ENCODE measurements around the gene TMEM184B.

GRCh38 chr22:38226853-38227649, 45.8 kb downstream of the TMEM184B start:
- no peak for TF ChIP-seq CTCF (IDR thresholded peaks at IDR 0.05; ENCODE audit: low read depth, low read length, missing input control)
- no peak for TF ChIP-seq REST (IDR thresholded peaks at IDR 0.05)
- TF ChIP-seq RAD21 (IDR thresholded peaks at IDR 0.05), result no peak
- TF ChIP-seq, protein P1, sequence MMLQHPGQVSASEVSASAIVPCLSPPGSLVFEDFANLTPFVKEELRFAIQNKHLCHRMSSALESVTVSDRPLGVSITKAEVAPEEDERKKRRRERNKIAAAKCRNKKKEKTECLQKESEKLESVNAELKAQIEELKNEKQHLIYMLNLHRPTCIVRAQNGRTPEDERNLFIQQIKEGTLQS (IDR thresholded peaks at IDR 0.05), result no peak
- TF ChIP-seq FOXA1 (IDR thresholded peaks at IDR 0.05), result no peak
- no peak for TF ChIP-seq MAX (IDR thresholded peaks at IDR 0.05)
- TF ChIP-seq JUND (IDR thresholded peaks at IDR 0.05), result no peak
- no peak for TF ChIP-seq EGR1 (IDR thresholded peaks at IDR 0.05; ENCODE audit: low read depth in 2 of 2)
- TF ChIP-seq ZBTB33 (IDR thresholded peaks at IDR 0.05), result no peak
- TF ChIP-seq SP1 (IDR thresholded peaks at IDR 0.05), result no peak
- no peak for TF ChIP-seq YY1 (IDR thresholded peaks at IDR 0.05)
- no peak for TF ChIP-seq HNF4G (IDR thresholded peaks at IDR 0.05)
- TF ChIP-seq TAF1 (conservative IDR thresholded peaks at IDR 0.05), result no peak

All from liver (tissue), 3 donors.